ENCODE data around the gene TXNL4B.

DNA sequence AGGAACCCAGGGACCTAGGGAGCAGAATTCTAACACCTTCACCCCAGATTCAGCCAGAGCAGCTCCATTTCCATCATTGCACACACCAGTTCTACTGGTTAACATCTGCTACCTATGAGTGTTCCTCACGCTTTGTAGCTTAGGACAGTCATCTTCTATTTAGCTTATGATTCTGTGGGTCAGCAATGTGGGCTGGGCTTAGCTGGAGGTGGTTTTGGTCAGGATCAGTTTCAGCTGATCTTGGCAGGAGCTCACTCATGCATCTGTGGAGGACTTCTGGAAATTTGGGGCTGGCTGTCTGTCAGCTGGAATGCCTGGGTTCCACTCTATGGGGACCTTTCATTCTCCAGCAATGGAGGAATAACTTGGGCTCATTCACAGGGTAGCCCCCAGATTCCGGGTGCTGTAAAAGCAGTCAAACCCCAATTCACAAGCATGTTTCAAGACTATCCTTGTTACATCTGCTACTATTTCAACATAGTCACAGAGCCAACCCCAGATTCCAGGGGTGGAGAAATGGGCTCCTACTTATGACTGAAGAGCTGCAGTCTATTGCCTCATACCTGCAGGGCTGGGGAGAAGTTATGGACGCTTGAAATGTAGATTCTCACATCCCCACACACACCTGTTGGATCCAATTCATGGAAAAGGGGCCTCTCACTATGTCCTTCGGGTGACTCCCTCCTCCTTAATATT is 42.5 kb downstream of the TXNL4B start:
- TF ChIP-seq POLR2A (IDR thresholded peaks at IDR 0.05; ENCODE audit: low read depth), result no peak
- TF ChIP-seq, protein P1, sequence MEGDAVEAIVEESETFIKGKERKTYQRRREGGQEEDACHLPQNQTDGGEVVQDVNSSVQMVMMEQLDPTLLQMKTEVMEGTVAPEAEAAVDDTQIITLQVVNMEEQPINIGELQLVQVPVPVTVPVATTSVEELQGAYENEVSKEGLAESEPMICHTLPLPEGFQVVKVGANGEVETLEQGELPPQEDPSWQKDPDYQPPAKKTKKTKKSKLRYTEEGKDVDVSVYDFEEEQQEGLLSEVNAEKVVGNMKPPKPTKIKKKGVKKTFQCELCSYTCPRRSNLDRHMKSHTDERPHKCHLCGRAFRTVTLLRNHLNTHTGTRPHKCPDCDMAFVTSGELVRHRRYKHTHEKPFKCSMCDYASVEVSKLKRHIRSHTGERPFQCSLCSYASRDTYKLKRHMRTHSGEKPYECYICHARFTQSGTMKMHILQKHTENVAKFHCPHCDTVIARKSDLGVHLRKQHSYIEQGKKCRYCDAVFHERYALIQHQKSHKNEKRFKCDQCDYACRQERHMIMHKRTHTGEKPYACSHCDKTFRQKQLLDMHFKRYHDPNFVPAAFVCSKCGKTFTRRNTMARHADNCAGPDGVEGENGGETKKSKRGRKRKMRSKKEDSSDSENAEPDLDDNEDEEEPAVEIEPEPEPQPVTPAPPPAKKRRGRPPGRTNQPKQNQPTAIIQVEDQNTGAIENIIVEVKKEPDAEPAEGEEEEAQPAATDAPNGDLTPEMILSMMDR (IDR thresholded peaks at IDR 0.05), result no peak
- TF ChIP-seq EP300 (IDR thresholded peaks at IDR 0.05), result no peak
- no peak for TF ChIP-seq POLR2AphosphoS5 (IDR thresholded peaks at IDR 0.05)
